ENCODE data around the gene P2RY8.
"Not testable (repeated sequence)": the region's sequence is repeated elsewhere in the genome, so short reads cannot be mapped to it uniquely, and the experiment has no call there.

P2RY8 gene, protein sequence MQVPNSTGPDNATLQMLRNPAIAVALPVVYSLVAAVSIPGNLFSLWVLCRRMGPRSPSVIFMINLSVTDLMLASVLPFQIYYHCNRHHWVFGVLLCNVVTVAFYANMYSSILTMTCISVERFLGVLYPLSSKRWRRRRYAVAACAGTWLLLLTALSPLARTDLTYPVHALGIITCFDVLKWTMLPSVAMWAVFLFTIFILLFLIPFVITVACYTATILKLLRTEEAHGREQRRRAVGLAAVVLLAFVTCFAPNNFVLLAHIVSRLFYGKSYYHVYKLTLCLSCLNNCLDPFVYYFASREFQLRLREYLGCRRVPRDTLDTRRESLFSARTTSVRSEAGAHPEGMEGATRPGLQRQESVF

GRCh38 chrX:1537031-1537715 lies at the start of gene P2RY8:
Gene P2RY8, minus strand, starts transcription at chrX:1537185. Its CDS starts 70,627 bp downstream, at chrX:1466558.
- DNase-seq: peak; percentile 10

DNA sequence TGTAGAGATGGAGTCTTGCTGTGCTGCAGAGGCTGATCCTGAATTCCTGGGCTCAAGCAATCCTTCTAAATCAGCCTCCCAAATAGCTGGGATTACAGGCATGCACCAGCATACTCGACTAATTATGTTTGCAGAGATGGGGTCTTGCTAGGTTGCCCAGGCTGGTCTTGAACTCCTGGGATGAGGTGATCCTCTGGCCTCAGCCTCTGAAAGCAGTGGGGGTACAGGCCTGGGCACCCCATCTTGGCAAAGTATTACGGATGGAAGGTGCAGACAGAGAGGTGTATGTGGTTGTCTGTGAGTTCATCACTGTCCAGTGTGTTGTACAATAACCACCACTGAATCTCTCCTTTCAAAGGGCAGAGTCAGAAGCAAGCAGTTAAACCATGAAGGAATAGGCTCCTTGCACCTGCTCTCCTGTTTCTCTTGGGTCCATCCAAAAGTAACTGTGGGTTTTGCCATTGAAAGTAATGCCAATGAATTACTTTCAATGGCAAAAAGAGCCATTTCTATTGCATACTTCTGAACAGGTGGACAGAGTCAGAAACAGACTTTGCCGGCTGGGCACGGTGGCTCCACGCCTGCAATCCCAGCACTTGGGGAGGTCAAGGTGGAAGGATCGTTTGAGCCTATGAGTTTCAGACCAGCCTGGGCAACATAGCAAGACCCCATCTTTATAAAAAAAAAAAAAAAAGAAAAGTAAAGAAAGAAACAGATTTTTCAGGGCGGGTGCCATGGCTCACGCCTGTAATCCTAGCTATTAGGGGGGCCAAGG lies 47.4 kb upstream of the P2RY8 start:
- DNase-seq: no peak

DNA sequence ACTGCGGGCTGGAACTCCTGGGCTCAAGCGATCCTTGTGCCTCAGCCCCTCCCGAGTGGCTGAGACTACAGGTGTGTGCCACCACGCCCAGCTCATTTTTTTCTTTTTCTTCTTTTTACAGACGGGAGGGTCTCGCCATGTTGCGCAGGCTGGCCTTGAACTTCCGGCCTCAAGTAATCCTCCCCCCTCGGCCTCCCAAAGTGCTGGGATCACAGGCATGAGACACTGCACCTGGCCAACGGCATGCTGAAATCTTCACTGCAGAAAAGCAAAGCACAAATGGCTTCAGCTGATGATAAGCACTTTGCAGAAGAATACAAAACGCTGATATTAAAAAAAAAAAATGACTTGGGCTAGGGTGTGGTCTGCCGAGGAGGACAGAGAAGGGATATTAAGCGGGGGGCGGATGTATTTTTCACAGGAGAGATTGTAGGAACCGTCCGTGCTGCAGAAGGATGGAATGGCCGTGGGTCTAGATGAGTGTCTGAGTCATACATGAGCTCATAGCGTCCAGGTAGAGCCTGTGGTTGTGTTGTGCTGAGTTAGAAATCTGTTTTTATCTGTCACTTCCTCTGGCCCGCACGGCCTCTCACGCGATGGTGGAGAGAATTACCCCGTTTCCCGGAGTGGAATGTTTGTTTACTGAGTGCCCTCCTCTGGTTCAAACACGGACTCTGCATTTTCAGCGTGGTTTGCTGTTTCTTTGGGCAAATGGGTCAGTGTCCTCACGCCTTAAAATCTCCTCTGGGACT lies 45.9 kb upstream of the P2RY8 start:
- no peak for DNase-seq

GRCh38 chrX:1581132-1581531 lies 44.1 kb upstream of the P2RY8 start:
- DNase-seq: peak; percentile 11

DNA sequence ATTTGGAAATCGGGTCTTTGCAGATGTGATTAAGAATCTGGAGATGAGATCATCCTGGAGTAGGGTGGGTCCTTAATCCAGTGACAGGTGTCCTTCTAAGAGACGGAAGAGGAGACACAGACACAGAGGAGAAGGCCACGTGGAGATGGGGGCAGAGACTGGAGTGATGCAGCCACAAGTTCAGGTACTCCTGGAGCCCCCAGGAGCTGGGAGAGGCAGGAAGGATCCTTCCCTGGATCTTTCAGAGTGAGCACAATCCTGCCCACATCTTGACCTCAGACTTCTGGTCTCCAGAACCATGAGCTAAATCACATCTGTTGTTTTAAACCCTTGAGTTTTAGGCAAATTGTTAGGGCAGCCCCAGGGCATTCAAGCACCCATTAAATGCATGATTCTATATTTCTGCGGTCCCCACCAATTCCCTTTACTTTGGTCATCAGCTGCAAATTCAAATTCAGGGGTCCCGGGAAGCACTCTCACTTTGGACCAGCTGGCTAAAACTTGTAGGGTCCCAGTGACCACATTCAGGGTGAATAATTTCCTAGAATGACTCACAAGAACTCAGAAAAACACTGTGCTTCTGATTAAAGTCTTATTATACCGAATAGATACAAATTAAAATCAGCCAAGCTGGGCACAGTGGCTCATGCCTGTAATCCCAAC lies 41.7 kb upstream of the P2RY8 start:
- no peak for DNase-seq

DNA sequence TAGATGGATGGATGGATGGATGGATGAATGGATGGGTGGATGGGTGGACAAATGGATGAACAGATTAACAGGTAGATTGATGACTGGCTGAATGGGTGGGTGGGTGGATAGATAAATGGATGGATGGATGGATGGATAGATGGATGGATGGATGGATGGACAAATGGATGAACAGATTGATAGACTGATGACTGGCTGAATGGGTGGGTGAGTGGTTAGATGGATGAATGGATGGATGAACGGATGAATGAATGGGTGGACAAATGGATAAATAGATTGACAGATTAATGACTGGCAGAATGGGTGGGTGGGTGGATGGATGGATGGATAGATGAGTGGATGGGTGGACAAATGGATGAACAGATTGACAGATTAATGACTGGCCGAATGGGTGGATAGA lies 40.9 kb upstream of the P2RY8 start:
- no peak for DNase-seq

DNA sequence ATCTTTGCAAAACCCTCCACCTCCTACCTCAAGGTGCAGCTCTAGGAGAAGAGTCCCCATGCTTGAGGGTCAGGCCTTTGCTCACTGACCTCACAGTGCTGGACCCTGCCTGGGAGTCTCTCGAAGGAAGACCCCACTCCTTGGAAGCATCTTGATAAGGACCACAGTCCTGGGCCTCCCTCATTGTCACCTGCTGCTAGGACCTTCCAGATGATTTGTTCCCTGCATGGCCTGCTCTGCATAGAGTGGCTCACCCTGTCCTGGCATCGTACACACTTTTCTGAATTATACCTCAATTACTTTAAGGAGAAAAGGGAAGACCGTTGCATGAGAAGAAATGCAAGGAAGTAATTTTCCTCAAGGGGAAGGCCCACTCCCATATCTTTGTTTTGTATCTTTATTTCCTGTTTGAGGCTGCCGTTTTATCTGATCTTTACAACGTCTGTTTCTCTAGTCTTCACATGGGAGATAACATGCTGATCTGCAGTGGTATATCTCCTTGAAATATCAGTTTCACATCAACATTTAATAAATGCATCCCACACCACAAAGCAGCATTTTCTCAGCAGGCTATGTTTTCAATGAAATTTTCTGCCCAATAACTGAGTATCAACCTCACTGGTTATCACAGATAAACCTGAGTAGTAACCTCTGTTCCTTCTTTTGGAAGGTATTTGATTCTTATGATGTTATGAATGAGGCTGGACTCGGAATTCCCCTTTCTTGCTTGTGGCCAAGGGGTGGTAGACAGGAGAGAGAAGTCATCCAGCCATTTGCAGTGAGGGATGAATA lies 39.4 kb upstream of the P2RY8 start:
- DNase-seq: no peak

DNA sequence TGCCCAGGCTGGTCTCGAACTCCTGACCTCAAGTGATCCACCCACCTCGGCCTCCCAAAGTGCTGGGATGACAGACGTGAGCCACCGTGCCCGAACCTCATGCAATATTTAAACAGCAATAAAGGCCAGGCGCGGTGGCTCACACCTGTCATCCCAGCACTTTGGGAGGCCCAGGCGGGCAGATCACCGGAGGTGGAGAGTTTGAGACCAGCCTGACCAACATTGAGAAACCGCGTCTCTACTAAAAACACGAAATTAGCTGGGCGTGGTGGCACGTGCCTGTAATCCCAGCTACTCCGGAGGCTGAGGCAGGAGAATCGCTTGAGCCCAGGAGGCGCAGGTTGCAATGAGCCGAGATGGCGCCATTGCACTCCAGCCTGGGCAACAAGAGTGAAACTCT lies 37.2 kb upstream of the P2RY8 start:
- not testable (repeated sequence) for DNase-seq

- no peak for DNase-seq
Observed at GRCh38 chrX:1564750-1565683, 28.0 kb upstream of the P2RY8 start.

DNA sequence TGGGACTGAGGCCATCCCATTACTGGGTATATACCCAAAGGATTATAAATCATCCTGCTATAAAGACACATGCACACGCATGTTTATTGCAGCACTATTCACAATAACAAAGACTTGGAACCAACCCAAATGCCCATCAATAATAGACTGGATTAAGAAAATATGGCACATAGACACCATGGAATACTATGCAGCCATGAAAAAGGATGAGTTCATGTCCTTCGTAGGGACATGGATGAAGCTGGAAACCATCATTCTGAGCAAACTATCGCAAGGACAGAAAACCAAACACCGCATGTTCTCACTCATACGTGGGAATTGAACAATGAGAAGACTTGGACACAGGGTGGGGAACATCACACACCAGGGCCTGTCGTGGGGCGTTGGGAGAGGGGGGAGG lies 27.1 kb upstream of the P2RY8 start:
- DNase-seq: not testable (repeated sequence)

DNA sequence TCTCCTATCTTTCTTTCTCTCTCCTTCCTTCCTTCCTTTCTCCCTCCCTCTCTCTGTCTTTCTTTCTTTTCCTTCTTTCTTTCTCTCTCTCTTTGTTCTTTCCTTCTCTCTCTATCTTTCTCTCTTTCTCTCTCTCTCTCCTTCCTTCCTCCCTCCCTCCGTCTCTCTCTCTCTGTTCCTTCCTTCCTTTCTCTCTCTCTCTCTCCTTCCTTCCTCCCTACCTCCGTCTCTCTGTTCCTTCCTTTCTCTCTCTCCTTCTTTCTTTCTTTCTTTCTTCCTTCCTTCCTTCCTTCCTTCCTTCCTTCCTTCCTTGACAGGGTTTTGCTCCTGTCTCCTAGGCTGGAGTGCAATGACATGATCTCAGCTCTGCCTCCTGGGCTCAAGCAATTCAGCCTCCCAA lies 24.2 kb upstream of the P2RY8 start:
- no peak for DNase-seq

DNA sequence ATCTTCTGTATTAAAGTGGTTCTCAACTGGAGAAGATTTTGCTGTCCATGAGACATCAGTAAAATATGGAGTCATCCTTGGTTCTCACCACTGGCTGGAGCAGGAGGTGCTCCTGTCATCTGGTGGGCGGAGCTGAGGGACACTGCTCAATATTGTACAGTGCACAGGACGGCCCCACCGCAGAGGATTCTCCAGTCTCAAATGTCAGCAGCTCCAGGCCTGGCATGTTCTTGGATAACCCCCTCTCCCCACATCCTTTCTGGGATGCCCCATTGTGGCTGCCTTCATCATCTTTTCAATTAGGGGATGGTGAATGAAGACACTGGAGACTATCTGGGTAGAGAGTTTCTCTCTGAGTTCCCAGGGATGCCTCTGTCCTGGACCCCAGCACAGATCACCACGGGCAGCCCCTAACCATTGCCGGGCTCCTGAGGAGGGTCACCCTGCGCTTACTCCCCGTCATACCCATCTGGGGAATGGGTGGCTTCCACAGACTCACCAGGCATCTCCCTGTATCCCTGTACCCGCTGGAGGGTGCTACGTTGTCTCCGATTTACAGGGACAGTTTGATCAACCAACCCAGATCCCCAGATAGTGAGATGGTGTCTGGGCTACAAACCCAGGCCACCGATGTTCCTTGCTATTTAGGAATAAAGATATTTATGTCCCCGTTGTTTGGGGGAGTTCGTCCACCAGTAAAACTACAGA lies 21.9 kb upstream of the P2RY8 start:
- no peak for DNase-seq

DNA sequence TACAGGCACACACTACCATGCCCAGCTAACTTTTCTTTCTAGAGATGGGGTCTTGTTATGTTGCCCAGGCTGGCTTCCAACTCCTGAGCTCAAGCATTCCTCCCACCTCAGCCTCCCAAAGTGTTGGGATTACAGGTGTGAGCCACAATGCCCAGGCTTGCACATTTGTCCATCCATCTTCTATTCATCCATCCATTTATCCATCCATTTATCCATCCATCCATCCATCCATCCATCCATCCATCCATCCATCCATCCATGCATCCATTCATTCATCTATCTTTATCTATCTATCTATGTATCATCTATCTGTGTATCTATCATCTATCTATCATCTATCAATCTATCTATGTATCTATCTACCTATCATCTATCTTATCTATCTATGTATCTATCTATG lies 20.5 kb upstream of the P2RY8 start:
- DNase-seq: not testable (repeated sequence)

DNA sequence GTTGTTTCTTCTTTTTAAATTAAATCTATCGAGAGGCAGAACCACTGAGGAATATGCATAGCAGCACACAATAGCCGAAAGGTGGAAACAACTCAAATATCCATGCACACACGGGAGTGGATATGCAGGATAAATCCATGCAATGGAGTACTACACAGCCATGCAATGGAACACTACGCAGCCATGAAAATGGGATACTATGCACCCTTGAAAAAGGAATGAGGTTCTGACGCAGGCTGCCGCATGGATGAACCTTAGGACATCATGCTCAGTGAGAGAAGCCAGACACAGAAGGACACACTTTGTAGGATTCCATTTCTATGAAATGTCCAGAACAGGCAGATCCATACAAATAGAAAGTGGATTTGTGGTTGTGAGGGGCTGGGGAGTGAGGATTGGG lies 18.4 kb upstream of the P2RY8 start:
- no peak for DNase-seq

- no peak for DNase-seq
Observed at GRCh38 chrX:1554469-1555210, 17.7 kb upstream of the P2RY8 start.

- DNase-seq: no peak
Observed at GRCh38 chrX:1551959-1552546, 15.1 kb upstream of the P2RY8 start.

- DNase-seq: no peak
Observed at GRCh38 chrX:1546691-1547251, 9.8 kb upstream of the P2RY8 start.

- no peak for DNase-seq
Observed at GRCh38 chrX:1545776-1546408, 8.9 kb upstream of the P2RY8 start.
